Hematopoietic multipotent progenitor cell (in vitro differentiated cells): ENCODE data around the gene CACNA1C. TPM values are rescaled to one million over a fixed set of nuclear protein-coding genes. Genes with fewer than 3 reads are reported as not detected.

ENCODE experiments used
- DNase-seq, 3 donors: peaks; one replicate each; pipeline ENCODE4 v3.0.0-alpha.2; 2011 to 2015; ENCODE audit warnings: low read depth in 2 of 3, low spot score in 2 of 3
- total RNA-seq: library from RNA; depleted of rRNA; stranded (reverse); fragments of >200 nt; gene quantifications from one replicate; pipeline ENCODE4 v1.2.3, GENCODE V29; 2012

CACNA1C gene
- total RNA-seq, 1 donor, result 0.54 TPM

- DNase-seq, result no peak
These were observed 407.4 kb downstream of the CACNA1C start for GRCh38 chr12:2460051-2460670.

GRCh38 chr12:2461046-2461445 lies 408.3 kb downstream of the CACNA1C start:
- DNase-seq, result no peak

DNA sequence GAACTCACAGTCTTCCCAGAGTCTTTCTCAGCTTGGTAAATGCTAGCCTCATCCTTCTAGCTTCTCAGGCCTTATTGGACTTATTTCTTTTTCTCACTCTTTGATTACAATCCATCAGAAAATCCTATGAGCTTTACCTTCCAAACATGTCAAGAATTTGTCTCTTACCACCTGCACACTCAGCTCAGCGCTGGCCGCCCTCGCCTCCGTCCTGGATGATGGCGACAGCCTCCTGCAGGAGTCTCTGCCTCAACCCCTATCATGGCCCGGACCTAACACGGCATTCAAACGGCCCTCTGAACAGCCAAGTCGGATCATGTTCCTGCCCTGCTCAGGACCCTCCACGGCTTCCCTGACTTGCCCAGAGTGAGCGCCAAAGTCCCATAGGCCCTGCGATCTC lies 408.9 kb downstream of the CACNA1C start:
- DNase-seq, result no peak

DNA sequence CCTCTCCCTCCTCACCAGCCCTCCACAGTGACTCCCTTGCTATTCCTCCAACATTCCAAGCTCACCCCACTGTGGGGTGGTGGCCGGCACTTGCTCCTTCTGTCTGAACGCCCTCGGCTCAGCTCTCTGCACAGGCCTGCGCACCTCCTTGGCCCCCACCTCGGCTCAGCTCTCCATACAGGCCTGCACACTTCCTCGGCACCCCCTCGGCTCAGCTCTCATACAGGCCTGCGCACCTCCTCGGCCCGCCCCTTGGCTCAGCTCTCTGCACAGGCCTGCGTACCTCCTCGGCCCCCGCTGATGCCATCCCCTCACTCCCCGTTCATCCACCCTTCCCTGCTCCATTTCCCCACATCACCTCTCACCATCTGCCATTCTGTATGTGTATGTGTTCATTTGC lies 409.3 kb downstream of the CACNA1C start:
- no peak for DNase-seq

DNA sequence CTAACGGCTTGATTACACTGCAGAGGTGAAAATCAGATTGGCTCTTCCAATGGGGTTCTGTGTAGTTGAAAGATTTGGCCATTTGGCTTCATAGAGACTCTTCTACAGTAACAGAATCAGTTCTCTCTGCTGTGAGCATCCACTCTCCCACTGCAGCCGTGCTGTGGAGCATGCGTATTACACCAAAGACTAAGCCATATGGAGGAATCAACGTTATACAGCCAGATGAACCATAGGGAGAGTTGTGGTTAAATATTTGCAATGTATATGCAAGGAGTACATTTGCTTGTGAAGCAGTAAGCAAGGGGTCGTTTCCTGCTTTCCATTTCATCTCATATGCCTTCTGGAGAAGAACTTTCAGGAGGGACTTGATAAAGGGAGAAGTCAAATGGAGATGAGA lies 410.9 kb downstream of the CACNA1C start:
- no peak for DNase-seq

DNA sequence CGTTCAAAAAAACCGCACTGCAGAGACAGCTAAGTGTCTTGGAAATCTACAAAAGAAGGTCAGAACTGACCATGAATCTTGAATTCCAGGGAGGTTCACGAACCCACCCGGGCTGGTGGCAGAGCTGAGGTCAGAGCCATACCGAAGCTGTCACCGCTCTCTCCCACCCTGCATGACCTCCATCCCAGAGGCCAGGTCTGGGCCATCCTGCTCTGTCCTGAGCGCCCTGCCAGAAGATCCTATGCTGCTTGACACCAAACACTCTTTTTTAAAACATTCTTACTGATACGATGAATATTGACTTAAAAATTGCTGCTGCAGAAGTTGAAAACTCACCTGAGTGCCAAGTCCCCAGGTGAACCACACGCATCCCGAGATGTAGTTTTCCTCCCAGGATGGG lies 412.9 kb downstream of the CACNA1C start:
- DNase-seq, result no peak

- no peak for DNase-seq
These were observed 413.4 kb downstream of the CACNA1C start for GRCh38 chr12:2466211-2466610.

- DNase-seq, result no peak
These were observed 414.8 kb downstream of the CACNA1C start for GRCh38 chr12:2467447-2468195.

GRCh38 chr12:2475984-2476383 lies 423.2 kb downstream of the CACNA1C start:
- DNase-seq, result no peak

DNA sequence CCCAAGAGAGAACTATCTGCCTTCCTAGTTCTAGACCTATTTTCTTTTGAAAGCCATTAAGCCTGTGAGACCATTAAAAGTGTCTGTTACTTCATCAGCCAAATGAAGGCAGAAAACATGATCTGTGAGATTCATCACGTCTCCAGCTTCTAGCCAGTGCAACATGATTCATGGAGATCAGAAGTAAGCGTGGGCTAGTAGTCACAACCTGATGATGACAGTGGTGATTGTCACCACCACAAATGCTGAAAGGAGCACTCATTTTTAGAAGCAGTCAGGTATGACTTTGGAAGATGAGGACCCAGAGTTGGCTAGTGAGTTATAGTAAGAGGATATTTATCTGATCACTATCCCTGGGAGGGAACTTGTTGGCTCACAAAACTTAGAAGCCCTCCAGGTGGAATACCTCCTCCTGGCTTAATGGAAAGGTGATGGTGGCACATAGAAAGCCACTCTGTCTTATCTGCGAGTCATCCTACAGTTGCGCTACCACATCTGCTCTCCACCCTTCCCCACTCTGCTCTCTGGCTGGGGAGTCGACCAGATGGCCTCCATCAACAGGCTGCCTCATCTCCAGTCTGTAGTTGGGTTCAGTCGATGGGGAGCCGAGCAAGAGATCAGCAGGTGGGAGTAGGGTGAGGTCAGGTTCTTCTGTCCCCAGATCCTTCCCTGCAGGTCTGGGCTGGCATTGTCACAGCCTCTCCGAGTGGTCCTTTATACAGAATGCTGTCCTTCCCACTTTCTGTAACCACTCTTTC lies 424.4 kb downstream of the CACNA1C start:
- DNase-seq, result no peak

DNA sequence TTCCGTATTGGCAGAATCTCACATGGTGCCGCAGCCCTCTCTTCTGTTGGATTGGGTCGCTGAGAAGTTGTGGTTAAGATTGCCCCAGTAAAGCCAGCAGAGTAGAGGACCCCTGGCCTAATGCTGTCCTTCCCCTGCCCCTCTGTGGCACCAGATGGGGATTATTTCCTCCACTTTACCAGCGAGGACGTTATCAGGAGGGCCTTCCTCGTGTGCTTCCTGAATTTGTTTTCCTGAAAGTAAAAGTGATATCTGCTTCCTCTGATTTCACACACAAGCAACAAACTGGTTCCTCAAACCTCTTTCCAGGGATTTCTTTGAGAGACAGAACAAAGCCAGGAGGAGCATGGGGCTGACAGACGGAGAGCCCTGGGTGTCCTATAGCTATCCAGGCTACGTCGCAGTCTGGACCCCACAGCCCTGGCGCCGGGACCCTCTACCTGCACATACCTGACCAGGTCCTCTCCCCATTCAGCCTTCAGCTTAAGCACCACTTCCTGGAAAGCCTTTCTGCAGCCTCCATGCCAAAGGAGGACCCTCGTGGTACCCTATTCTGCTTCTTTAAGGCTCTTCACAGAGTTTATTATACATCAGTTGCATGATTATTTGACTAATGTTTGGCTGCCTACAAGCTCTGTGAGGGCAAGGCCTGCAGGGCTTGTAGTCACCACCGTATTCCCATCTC lies 427.2 kb downstream of the CACNA1C start:
- peak in 2 of 3 donors; percentile 40 to 67 for DNase-seq

DNA sequence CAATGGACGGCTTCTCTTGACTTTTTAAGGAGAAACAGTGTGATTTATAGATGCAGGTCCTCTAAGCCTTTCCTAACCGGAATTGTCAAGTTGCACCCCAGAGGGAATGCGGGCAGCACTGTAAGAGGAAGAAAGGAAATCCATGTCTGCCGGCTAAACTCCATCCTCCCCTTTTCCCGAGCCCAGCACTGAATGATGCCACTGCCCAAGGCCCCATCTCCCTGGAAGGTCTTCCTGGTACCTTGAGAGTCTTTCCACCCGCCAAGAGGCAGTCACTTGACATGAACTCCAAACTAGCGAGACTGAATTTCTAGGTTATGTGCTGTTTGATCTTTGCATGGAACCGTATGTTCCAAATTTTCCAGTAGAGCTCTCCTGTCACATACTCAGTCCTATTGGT lies 428.6 kb downstream of the CACNA1C start:
- DNase-seq, result no peak

- DNase-seq, result no peak
These were observed 429.2 kb downstream of the CACNA1C start for GRCh38 chr12:2481951-2482350.

GRCh38 chr12:2482938-2483660 lies 430.3 kb downstream of the CACNA1C start:
- DNase-seq, result no peak

- DNase-seq, result no peak
These were observed 430.9 kb downstream of the CACNA1C start for GRCh38 chr12:2483713-2484112.

DNA sequence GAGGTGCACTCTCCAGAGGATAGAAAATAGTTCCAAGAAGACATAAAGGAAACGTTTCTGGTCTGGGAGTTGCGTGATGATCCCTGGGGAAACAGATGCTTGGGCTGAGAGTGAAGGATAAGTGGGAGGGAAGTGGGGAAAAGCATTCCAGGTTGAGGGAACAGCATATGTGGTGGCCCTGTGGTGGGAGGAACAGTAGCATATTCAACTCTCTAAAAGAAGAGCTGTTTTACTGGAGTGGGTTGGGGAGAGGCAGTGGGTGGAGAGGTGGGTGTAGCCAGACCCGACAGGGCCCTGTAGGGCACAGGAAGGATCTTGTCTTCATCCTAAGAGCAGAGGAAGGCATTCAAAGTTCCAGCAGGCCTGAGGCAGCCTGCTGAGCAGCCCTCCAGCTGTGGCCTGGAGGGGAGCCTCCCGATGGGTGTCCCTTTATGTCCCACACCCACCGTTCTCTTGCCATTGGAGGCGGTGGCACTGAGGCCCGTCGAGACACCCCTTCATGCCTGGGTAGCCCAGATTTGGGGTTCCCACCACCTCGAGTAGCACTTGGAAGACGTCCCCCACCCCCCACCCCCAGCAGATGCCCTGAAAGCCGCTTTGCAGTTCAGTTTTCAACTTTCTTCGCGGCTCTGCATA lies 431.5 kb downstream of the CACNA1C start:
- DNase-seq, result no peak

GRCh38 chr12:2485681-2486080 lies 432.9 kb downstream of the CACNA1C start:
- no peak for DNase-seq

GRCh38 chr12:2486796-2487195 lies 434.0 kb downstream of the CACNA1C start:
- DNase-seq, result no peak

GRCh38 chr12:2487278-2487677 lies 434.5 kb downstream of the CACNA1C start:
- no peak for DNase-seq

DNA sequence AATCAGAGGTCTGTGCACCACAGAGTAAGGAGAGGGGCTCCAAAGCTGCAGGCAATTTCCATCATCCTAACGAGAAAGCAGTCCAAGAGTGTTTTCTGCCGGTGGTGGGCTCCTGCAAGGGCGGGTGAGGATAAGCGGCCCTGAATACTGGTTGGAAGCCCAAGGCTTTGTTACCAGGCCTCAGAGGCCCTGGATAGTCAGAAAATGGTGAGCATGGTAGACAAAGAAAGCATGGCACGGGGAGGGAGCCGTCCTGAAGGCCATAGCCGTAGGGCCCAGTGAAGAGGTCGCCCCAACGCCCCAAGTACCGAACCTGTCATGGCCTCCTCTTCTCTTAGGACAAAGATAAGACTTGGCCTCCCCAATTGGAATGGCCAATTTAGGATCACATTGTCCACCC lies 435.3 kb downstream of the CACNA1C start:
- DNase-seq, result no peak
